ENCODE results near the gene TBKBP1.

DNA sequence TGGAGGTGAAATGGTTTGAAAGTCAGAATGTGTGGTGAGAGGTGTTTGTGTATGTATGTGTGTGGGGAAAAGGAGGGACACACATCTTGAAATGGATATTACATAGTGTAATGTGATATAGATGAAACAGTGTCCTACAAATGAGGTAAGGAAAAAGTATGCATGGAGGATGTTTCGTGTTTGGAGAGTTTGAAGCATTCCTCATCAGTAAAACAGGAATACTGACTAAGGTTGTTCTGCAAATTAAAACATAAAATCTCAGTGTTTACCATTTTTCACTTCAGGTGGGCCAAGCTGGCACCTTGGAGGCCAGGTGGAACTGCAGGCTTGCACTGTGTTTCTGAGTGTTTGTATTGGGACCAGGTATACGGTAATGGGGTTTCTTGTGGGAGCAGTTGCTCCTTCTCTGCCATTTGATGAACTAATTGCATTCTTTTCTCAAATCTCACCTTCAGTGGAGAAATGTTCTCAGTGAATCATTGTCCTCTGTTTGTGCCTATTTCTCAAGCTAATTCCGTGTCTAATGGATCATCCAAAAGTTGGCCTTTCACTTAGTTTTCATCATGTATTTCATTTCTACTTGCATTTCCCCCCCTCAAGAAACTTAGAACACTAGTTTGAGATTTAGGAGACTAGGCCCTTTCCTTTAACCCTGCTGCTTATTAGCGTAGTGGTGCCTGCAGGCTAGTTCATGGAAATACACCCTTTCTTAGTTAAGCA is 8.2 kb upstream of the TBKBP1 start:
- TF ChIP-seq, protein P1, sequence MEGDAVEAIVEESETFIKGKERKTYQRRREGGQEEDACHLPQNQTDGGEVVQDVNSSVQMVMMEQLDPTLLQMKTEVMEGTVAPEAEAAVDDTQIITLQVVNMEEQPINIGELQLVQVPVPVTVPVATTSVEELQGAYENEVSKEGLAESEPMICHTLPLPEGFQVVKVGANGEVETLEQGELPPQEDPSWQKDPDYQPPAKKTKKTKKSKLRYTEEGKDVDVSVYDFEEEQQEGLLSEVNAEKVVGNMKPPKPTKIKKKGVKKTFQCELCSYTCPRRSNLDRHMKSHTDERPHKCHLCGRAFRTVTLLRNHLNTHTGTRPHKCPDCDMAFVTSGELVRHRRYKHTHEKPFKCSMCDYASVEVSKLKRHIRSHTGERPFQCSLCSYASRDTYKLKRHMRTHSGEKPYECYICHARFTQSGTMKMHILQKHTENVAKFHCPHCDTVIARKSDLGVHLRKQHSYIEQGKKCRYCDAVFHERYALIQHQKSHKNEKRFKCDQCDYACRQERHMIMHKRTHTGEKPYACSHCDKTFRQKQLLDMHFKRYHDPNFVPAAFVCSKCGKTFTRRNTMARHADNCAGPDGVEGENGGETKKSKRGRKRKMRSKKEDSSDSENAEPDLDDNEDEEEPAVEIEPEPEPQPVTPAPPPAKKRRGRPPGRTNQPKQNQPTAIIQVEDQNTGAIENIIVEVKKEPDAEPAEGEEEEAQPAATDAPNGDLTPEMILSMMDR (conservative IDR thresholded peaks at IDR 0.05) = no peak
- TF ChIP-seq EZH2 (IDR thresholded peaks at IDR 0.05; ENCODE audit: low read depth) = no peak

Measured in PC-9 (cell line).